BLaER1 (cell line): Measurements from ENCODE around the gene ACSL1.

Experiments
- H3K27ac ChIP-seq: shearing (Covaris generic); formaldehyde crosslinking; 2 replicates; pipeline ENCODE4 v1.8.1; 2022
- H3K27me3 ChIP-seq: shearing (Covaris generic); formaldehyde crosslinking; 2 replicates; pipeline ENCODE4 v1.8.1; 2022
- H3K36me3 ChIP-seq: shearing (Covaris generic); formaldehyde crosslinking; 2 replicates; pipeline ENCODE4 v1.8.1; 2022
- H3K4me1 ChIP-seq: shearing (Covaris generic); formaldehyde crosslinking; 2 replicates; pipeline ENCODE4 v1.8.1; 2022
- H3K4me2 ChIP-seq: shearing (Covaris generic); formaldehyde crosslinking; 2 replicates; pipeline ENCODE4 v1.8.1; 2022
- H3K4me3 ChIP-seq: shearing (Covaris generic); formaldehyde crosslinking; 2 replicates; pipeline ENCODE4 v1.8.1; 2022
- H3K9ac ChIP-seq: shearing (Covaris generic); formaldehyde crosslinking; 2 replicates; pipeline ENCODE4 v1.8.1; 2022
- H3K9me3 ChIP-seq: shearing (Covaris generic); formaldehyde crosslinking; 2 replicates; pipeline ENCODE4 v1.8.1; 2022
- H4K20me1 ChIP-seq: shearing (Covaris generic); formaldehyde crosslinking; 2 replicates; pipeline ENCODE4 v1.8.1; 2022
- Cebpa-rat ChIP-seq: shearing (Covaris generic); IDR thresholded peaks from 2 replicates; pipeline ENCODE4 v1.8.1; 2022

Gene ACSL1

DNA sequence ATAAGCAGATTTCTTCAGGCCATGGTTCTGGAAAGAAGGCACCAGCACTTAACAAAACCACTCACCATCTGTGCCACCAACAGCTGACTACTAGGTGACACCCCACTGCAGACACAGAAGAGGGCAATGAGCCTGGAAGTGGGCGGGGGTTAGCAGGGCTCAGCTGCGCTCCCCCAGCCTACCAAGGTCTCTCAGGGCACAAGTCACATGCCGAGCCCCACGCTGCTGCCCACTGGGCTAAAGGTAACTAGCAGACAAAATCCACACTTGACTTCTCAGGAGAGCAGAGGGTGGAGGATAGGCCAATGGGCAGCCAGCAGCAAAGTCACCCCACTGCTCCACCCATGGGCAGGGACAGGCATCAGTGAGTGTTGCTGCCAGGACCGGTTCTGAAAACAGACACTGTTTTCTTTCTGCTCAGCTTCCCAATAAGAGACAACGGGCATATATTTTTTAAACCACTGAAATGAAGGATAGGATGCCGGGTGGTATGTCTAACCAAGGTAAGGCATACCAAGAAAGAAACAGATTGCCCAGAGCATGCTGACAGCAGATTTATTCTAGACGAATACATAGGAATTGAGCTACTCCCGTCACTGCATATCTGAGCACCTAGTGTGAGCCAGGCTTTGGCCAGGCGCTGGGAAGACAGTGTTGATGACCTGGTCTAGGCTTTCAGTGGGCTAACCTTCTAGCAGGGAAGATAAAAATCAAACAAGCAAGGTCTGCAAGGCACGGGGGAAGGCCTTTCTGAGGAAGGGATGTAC is 20.1 kb downstream of the ACSL1 start:
- Histone ChIP-seq H3K4me2 (peak overlapping the region; percentile 54), H4K20me1 (peaks cover 45% of the 10 kb centered on the region), H3K27ac (no peak overlapping the region), H3K27me3 (no peaks in the 10 kb centered on the region), H3K4me1 (peaks cover 10% of the 10 kb centered on the region), H3K36me3 (no peaks in the 10 kb centered on the region), H3K9me3 (no peaks in the 10 kb centered on the region), H3K4me3 (no peak overlapping the region), H3K9ac (no peak overlapping the region)
- TF ChIP-seq Cebpa-rat: no peak

DNA sequence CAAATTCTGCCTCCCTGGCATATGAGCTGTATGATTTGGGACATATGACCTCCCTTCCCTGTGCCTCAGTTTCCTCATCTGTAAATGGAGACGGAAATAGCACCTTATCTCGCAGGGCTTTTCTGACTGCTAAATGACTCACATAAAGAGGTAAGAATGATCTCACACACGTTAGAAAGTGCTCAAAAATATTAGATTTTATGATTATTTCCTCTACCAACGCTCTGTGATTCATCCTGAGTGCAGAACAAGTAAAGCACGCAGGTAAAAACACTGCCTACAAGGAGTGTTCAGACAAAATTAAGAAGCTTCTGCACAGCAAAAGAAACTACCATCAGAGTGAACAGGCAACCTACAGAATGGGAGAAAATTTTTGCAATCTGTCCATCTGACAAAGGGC is 21.1 kb downstream of the ACSL1 start:
- H3K4me1 ChIP-seq: peaks cover 10% of the 10 kb centered on the region
- peaks cover 37% of the 10 kb centered on the region for H4K20me1 ChIP-seq
- TF ChIP-seq Cebpa-rat: no peak
- H3K27ac ChIP-seq: no peak overlapping the region
- no peaks in the 10 kb centered on the region for H3K27me3 ChIP-seq
- H3K9me3 ChIP-seq: no peaks in the 10 kb centered on the region
- H3K9ac ChIP-seq: no peak overlapping the region
- H3K4me2 ChIP-seq: no peak overlapping the region
- H3K4me3 ChIP-seq: no peak overlapping the region
- H3K36me3 ChIP-seq: 0 out of 2 replicates have a peak, but pooled peaks cover 6% of the 10 kb centered on the region

- H3K4me3 ChIP-seq: no peak overlapping the region
- H4K20me1 ChIP-seq: peaks cover 35% of the 10 kb centered on the region
- no peak overlapping the region for H3K27ac ChIP-seq
- no peaks in the 10 kb centered on the region for H3K9me3 ChIP-seq
- no peak overlapping the region for H3K9ac ChIP-seq
- H3K4me2 ChIP-seq: no peak overlapping the region
- TF ChIP-seq Cebpa-rat: no peak
- no peaks in the 10 kb centered on the region for H3K27me3 ChIP-seq
- H3K36me3 ChIP-seq: 0 out of 2 replicates have a peak, but pooled peaks cover 6% of the 10 kb centered on the region
- peaks cover 10% of the 10 kb centered on the region for H3K4me1 ChIP-seq
Measured at GRCh38 chr4:184803874-184804273, 21.9 kb downstream of the ACSL1 start.

DNA sequence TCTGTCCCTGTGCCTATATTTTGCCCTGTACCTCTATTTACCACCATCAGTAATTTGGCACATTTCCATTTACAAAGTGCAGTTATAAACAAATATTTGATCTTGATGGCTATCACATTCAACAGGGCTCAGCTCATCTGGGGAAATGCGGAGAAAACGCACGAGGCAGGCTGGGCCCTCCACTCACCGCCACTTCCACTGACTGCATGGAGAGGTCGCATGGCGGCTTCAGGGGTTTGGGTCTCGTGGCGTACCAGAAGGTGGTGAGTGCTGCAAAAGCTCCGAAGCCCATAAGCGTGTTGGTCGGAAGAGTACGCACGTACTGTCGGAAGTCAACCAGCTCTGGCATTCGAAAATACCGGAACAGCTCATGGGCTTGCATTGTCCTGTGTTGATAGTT is 22.6 kb downstream of the ACSL1 start:
- 0 out of 2 replicates have a peak, but pooled peaks cover 11% of the 10 kb centered on the region for H3K36me3 ChIP-seq
- H3K4me1 ChIP-seq: peaks cover 10% of the 10 kb centered on the region
- H4K20me1 ChIP-seq: peaks cover 28% of the 10 kb centered on the region
- no peaks in the 10 kb centered on the region for H3K27me3 ChIP-seq
- no peak overlapping the region for H3K4me3 ChIP-seq
- H3K9ac ChIP-seq: no peak overlapping the region
- H3K9me3 ChIP-seq: no peaks in the 10 kb centered on the region
- no peak overlapping the region for H3K27ac ChIP-seq
- H3K4me2 ChIP-seq: no peak overlapping the region
- TF ChIP-seq Cebpa-rat: no peak

DNA sequence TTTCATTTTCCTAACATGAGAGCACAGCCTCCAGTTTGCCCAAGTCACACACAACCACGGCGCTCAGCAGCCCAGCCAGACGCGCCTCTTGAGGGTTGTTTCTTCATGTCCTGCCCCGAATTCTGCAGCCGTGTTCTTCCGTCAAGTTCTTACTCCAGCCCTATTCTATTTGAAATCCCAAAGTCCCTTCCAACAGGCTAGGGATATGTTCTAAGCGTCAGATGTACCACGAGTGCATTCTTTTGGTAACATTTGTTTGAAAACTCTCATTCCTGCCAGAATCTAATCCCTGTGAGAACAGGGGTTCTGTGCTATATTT is 23.1 kb downstream of the ACSL1 start:
- H3K4me2 ChIP-seq: no peak overlapping the region
- peaks cover 15% of the 10 kb centered on the region; the same call in 1 of the 2 replicates for H3K36me3 ChIP-seq
- H3K27ac ChIP-seq: no peak overlapping the region
- no peak for TF ChIP-seq Cebpa-rat
- H3K9ac ChIP-seq: no peak overlapping the region
- no peaks in the 10 kb centered on the region for H3K27me3 ChIP-seq
- H3K4me1 ChIP-seq: peaks cover 10% of the 10 kb centered on the region
- no peaks in the 10 kb centered on the region for H3K9me3 ChIP-seq
- H4K20me1 ChIP-seq: peaks cover 23% of the 10 kb centered on the region
- H3K4me3 ChIP-seq: no peak overlapping the region

GRCh38 chr4:184801781-184802696 is 23.7 kb downstream of the ACSL1 start:
- H3K36me3 ChIP-seq: peaks cover 22% of the 10 kb centered on the region
- no peak for TF ChIP-seq Cebpa-rat
- H3K27me3 ChIP-seq: no peaks in the 10 kb centered on the region
- peaks cover 10% of the 10 kb centered on the region for H3K4me1 ChIP-seq
- no peak overlapping the region for H3K9ac ChIP-seq
- H3K4me2 ChIP-seq: no peak overlapping the region
- H4K20me1 ChIP-seq: peaks cover 17% of the 10 kb centered on the region
- H3K27ac ChIP-seq: no peak overlapping the region
- peaks cover under 1% of the 10 kb centered on the region; the same call in 1 of the 2 replicates for H3K9me3 ChIP-seq
- no peak overlapping the region for H3K4me3 ChIP-seq

GRCh38 chr4:184798504-184798903 is 27.3 kb downstream of the ACSL1 start:
- Histone ChIP-seq H3K27ac (no peak overlapping the region), H3K9ac (no peak overlapping the region), H3K4me3 (no peak overlapping the region), H3K9me3 (peaks cover 17% of the 10 kb centered on the region), H4K20me1 (peaks cover 16% of the 10 kb centered on the region), H3K27me3 (no peaks in the 10 kb centered on the region), H3K4me1 (peaks cover 4% of the 10 kb centered on the region), H3K36me3 (peaks cover 34% of the 10 kb centered on the region), H3K4me2 (no peak overlapping the region)
- TF ChIP-seq Cebpa-rat: no peak

- H3K4me1 ChIP-seq: peaks cover 20% of the 10 kb centered on the region
- TF ChIP-seq Cebpa-rat: no peak
- no peak overlapping the region for H3K9ac ChIP-seq
- no peak overlapping the region for H3K4me2 ChIP-seq
- peaks cover 32% of the 10 kb centered on the region for H4K20me1 ChIP-seq
- H3K4me3 ChIP-seq: no peak overlapping the region
- peaks cover 17% of the 10 kb centered on the region for H3K9me3 ChIP-seq
- no peaks in the 10 kb centered on the region for H3K27me3 ChIP-seq
- H3K36me3 ChIP-seq: peaks cover 34% of the 10 kb centered on the region
- H3K27ac ChIP-seq: no peak overlapping the region
Measured at GRCh38 chr4:184796906-184797305, 28.9 kb downstream of the ACSL1 start.

DNA sequence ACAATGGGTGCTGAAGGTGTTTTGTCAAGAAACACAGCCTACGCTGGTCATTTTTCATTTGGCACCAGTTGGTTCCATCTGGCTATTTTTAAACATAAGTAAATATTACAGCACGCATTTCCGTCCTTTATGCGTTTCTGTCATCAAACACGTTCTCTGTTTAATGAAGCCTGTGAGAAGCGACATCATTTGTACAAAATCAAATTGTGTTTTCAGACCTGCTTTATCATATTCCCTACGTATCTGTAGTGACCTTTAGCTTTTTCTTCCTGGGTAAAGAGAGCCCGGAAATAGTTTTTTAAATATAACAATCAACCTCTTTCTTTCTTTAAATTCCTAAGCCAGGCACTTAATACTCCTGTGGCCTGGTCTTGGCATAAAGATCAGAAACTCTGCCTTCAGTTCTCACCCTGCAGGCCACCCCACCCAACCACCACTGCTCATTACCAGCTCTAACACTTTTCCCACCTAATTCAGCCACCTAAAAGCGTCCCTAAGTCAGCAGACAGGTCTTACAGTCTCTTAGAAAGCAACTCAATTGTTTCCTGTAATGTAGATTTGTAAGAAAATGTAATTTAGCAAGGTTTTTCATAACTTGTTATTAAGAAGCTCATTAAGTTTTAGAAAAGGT is 30.4 kb downstream of the ACSL1 start:
- Histone ChIP-seq H3K4me3 (no peak overlapping the region), H3K27ac (no peak overlapping the region), H3K9ac (no peak overlapping the region), H3K4me2 (no peak overlapping the region), H3K4me1 (peaks cover 21% of the 10 kb centered on the region), H3K27me3 (no peaks in the 10 kb centered on the region), H4K20me1 (peaks cover 45% of the 10 kb centered on the region), H3K36me3 (peaks cover 32% of the 10 kb centered on the region), H3K9me3 (peaks cover 17% of the 10 kb centered on the region)
- no peak for TF ChIP-seq Cebpa-rat

- H4K20me1 ChIP-seq: peaks cover 45% of the 10 kb centered on the region
- H3K9ac ChIP-seq: no peak overlapping the region
- H3K36me3 ChIP-seq: peaks cover 28% of the 10 kb centered on the region
- no peaks in the 10 kb centered on the region for H3K27me3 ChIP-seq
- no peak overlapping the region for H3K4me2 ChIP-seq
- H3K4me1 ChIP-seq: peaks cover 21% of the 10 kb centered on the region
- H3K4me3 ChIP-seq: no peak overlapping the region
- peaks cover 17% of the 10 kb centered on the region for H3K9me3 ChIP-seq
- no peak for TF ChIP-seq Cebpa-rat
- no peak overlapping the region for H3K27ac ChIP-seq
Measured at GRCh38 chr4:184794470-184794869, 31.3 kb downstream of the ACSL1 start.
